Kidney (tissue), 14 donors: ENCODE results near the gene MYLK. TPM values are rescaled to one million over a fixed set of nuclear protein-coding genes. Genes with fewer than 3 reads are reported as not detected.

Experiments used
- DNase-seq, 5 donors: peaks; one replicate each; pipeline ENCODE4 v3.0.0-alpha.2; 2013 to 2020
- FAIRE-seq: peaks from 2 replicates; lab custom pipeline; 2012; peaks lifted over from hg19 to GRCh38; lab: Jason Lieb, UNC
- H3K27ac ChIP-seq, 2 donors: one replicate each; pipeline ENCODE4 v1.7.0; 2013; ENCODE audit warnings: low read depth in 2 of 2, low read length in 2 of 2, inconsistent platforms in 1 of 2
- H3K27me3 ChIP-seq: one replicate; pipeline ENCODE4 v1.7.1; 2013; ENCODE audit warnings: low read length, inconsistent platforms; ENCODE audit not compliant: control insufficient read depth, insufficient read depth
- H3K36me3 ChIP-seq, 3 donors: one replicate each; pipeline versions ENCODE4 v1.7.0 to v1.7.1; 2013; ENCODE audit warnings: low read length in 3 of 3, control low read depth in 1 of 3, inconsistent platforms in 1 of 3; ENCODE audit not compliant: insufficient read depth in 3 of 3, control insufficient read depth in 2 of 3
- H3K4me1 ChIP-seq, 3 donors: one replicate each; pipeline versions ENCODE4 v1.7.0 to v1.7.1; 2013; ENCODE audit warnings: low read length in 3 of 3, inconsistent platforms in 1 of 3, low read depth in 1 of 3; ENCODE audit not compliant: control insufficient read depth in 2 of 3, insufficient read depth in 2 of 3
- H3K4me3 ChIP-seq, 3 donors: one replicate each; pipeline versions ENCODE4 v1.7.0 to v1.8.1; 2013; ENCODE audit warnings: low read length in 3 of 3, control low read depth in 1 of 3, inconsistent platforms in 1 of 3
- H3K9ac ChIP-seq, 3 donors: one replicate each; pipeline versions ENCODE4 v1.7.0 to v1.7.1; 2013; ENCODE audit warnings: low read length in 3 of 3, control low read depth in 1 of 3, inconsistent platforms in 1 of 3
- H3K9me3 ChIP-seq, 3 donors: one replicate each; pipeline versions ENCODE4 v1.7.0 to v1.7.1; 2013; ENCODE audit warnings: low read length in 3 of 3, control low read depth in 1 of 3, inconsistent platforms in 1 of 3; ENCODE audit not compliant: control insufficient read depth in 2 of 3, insufficient read depth in 1 of 3
- intact Hi-C: fragments of 100-400 bp; cut with DNase I; formaldehyde crosslinking; loops from one replicate; pipeline ENCODE4 v1.11.1; 2022
- polyA plus RNA-seq: library from polyadenylated mRNA; stranded (reverse); fragments of 350-450 nt; fragmentation: Illumina TruSeq; extraction: RNeasy Lipid Tissue Mini Kit (QIAGEN cat#74804); gene quantifications from one replicate; pipeline ENCODE4 v1.2.3, GENCODE V29; 2014; ENCODE audit warnings: low read depth, low replicate concordance; ENCODE audit not compliant: insufficient read depth
- total RNA-seq: library from RNA; stranded (reverse); fragmentation: NEBNext Ultra II Directional; extraction: Animal tissue kit (Norgen Biotek cat#: 25700); gene quantifications from one replicate; pipeline ENCODE4 v1.2.1, GENCODE V29; 2021
- TF ChIP-seq, protein P1 (sequence below): IDR thresholded peaks from 3 replicates; pipeline ENCODE4 v1.5.1; 2012; ENCODE audit warnings: mild to moderate bottlenecking, moderate library complexity, borderline replicate concordance; ENCODE audit not compliant: insufficient read depth; ENCODE audit errors: extremely low read depth
- donor health status: control.
- donor health status: control.
- donor health status: control.
- donor health status: control.
- donor health status: control.
- donor health status: DM: yes; HTN: yes; CAD: no.
- donor health status: Normal renal cell carcinoma (clear cell type).

MYLK gene
- total and polyA plus RNA-seq, 2 donors from 2014 or later, result 25.3 to 164 TPM

DNA sequence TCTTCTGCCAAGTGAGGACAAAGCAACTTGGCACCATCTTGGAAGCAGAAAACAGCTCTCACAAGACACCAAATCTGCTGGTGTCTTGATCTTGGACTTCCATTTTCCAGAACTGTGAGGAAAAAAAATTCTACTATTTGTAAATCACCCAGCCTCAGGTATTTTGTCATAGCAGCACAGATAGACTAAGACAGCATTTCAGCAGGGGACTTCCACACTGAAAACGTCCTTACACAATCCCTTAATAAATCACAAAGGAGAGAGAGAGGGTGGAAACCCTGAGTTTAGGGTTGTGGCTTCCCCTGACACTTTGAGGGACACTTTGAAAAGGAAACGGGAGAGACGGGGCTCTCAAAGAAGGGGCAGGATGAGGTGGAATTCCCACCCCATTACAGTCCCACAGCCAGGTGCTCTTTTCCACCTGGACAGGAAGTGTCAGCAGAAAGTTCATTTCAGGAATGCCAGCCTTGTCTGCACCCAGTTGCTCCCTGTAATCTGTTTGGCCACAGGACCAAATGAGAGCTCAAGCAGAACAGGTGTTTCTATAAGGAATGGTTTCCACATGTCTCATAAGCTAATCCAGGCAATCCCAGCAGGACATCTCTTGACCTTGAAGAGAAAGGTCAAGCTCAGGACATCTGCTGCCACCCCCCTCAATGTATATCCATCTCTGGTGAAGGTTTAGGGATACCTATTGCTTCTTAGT lies 51.3 kb downstream of the MYLK start:
- H3K27ac ChIP-seq, result no peak overlapping the region
- no peaks in the 10 kb centered on the region for H3K36me3 ChIP-seq
- intact Hi-C loops, result no loop called here
- no peak for DNase-seq
- no peaks in the 10 kb centered on the region for H3K27me3 ChIP-seq
- H3K4me1 ChIP-seq, result peaks cover 0 to 2% (median 0%) of the 10 kb centered on the region in 3 donors
- FAIRE-seq, result no peak
- H3K4me3 ChIP-seq, result no peak overlapping the region
- TF ChIP-seq, protein P1, sequence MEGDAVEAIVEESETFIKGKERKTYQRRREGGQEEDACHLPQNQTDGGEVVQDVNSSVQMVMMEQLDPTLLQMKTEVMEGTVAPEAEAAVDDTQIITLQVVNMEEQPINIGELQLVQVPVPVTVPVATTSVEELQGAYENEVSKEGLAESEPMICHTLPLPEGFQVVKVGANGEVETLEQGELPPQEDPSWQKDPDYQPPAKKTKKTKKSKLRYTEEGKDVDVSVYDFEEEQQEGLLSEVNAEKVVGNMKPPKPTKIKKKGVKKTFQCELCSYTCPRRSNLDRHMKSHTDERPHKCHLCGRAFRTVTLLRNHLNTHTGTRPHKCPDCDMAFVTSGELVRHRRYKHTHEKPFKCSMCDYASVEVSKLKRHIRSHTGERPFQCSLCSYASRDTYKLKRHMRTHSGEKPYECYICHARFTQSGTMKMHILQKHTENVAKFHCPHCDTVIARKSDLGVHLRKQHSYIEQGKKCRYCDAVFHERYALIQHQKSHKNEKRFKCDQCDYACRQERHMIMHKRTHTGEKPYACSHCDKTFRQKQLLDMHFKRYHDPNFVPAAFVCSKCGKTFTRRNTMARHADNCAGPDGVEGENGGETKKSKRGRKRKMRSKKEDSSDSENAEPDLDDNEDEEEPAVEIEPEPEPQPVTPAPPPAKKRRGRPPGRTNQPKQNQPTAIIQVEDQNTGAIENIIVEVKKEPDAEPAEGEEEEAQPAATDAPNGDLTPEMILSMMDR, result no peak
- H3K9ac ChIP-seq, result no peak overlapping the region
- peaks cover 0 to 6% (median 1%) of the 10 kb centered on the region in 3 donors for H3K9me3 ChIP-seq

DNA sequence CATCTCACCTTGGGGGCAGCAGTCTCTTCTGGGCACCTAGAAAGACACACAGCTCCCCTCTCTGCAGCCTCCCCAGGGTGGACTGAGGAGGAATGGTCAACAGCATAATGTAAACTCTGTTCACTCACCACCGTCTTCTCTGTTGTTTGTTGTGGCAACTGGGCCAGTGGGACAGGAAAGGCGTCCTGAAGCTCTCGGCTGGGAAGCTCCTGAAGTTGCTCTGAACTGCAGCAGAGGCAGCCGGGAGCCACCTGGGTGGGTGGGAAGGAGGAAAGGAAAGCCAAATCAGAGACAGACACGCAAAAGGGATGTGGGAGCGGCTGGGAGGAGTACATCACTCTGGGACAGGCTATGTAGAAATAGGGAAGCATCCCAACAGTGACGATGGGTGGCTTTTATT lies 52.7 kb downstream of the MYLK start:
- Histone ChIP-seq H3K4me3 (no peak overlapping the region), H3K9me3 (peaks cover 0 to 12% (median 4%) of the 10 kb centered on the region in 3 donors), H3K9ac (no peak overlapping the region), H3K4me1 (peaks cover 0 to 2% (median 0%) of the 10 kb centered on the region in 3 donors), H3K36me3 (no peaks in the 10 kb centered on the region), H3K27ac (no peak overlapping the region), H3K27me3 (no peaks in the 10 kb centered on the region)
- TF ChIP-seq, protein P1, result no peak
- intact Hi-C loops, result no loop called here
- DNase-seq, result no peak
- FAIRE-seq, result no peak

DNA sequence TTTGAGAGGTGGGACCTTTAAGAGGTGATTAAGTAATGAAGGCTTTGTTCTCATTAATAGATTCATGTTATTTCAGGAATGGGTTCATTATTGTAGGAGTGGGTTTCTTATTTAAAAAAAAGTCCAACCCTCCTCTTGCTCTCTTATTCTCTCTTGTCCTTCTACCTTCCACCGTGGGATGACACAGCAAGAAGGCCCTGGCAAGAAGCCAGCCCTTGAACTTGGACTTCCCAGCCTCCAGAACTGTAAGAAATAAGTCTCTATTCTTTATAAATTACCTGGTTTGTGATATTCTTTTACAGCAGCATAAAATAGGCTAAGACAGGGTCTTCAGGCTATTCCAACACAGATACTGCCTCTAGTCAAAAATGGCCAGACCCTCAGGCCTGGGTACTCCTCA lies 62.2 kb downstream of the MYLK start:
- Histone ChIP-seq H3K9ac (no peak overlapping the region), H3K27me3 (no peaks in the 10 kb centered on the region), H3K9me3 (peaks cover 0 to 10% (median 4%) of the 10 kb centered on the region in 3 donors), H3K36me3 (no peaks in the 10 kb centered on the region), H3K4me1 (peaks cover 0 to 3% (median 0%) of the 10 kb centered on the region in 3 donors), H3K4me3 (no peak overlapping the region), H3K27ac (no peak overlapping the region)
- DNase-seq (no peak), FAIRE-seq (no peak)
- TF ChIP-seq, protein P1, result no peak
- intact Hi-C loops, result no loop called here
